Measurements from ENCODE around the gene DOCK1.

The DOCK1 gene

GRCh38 chr10:127082651-127083050, 177.4 kb downstream of the DOCK1 start:
- DNase-seq (ENCODE audit: low read depth, low spot score): no peak

GRCh38 chr10:127085957-127086356, 180.7 kb downstream of the DOCK1 start:
- no peak for DNase-seq (ENCODE audit: low read depth, low spot score)

- no peak for DNase-seq (ENCODE audit: low read depth, low spot score)
Observed at GRCh38 chr10:127088908-127089307, 183.7 kb downstream of the DOCK1 start.

- DNase-seq (ENCODE audit: low read depth, low spot score): no peak
Observed at GRCh38 chr10:127089446-127089845, 184.2 kb downstream of the DOCK1 start.

GRCh38 chr10:127090138-127090537, 184.9 kb downstream of the DOCK1 start:
- DNase-seq (ENCODE audit: low read depth, low spot score): no peak

- no peak for DNase-seq (ENCODE audit: low read depth, low spot score)
Observed at GRCh38 chr10:127091354-127091753, 186.1 kb downstream of the DOCK1 start.

GRCh38 chr10:127092916-127093315, 187.7 kb downstream of the DOCK1 start:
- DNase-seq (ENCODE audit: low read depth, low spot score): no peak

- DNase-seq (ENCODE audit: low read depth, low spot score): no peak
Observed at GRCh38 chr10:127094984-127095383, 189.8 kb downstream of the DOCK1 start.

- DNase-seq (ENCODE audit: low read depth, low spot score): no peak
Observed at GRCh38 chr10:127100983-127101615, 195.9 kb downstream of the DOCK1 start.

- no peak for DNase-seq (ENCODE audit: low read depth, low spot score)
Observed at GRCh38 chr10:127102176-127102575, 196.9 kb downstream of the DOCK1 start.

GRCh38 chr10:127115100-127115499, 209.9 kb downstream of the DOCK1 start:
- no peak for DNase-seq (ENCODE audit: low read depth, low spot score)

GRCh38 chr10:127117125-127117524, 211.9 kb downstream of the DOCK1 start:
- DNase-seq (ENCODE audit: low read depth, low spot score): no peak

GRCh38 chr10:127118034-127118433, 212.8 kb downstream of the DOCK1 start:
- DNase-seq (ENCODE audit: low read depth, low spot score): no peak

- DNase-seq (ENCODE audit: low read depth, low spot score): no peak
Observed at GRCh38 chr10:127119936-127120335, 214.7 kb downstream of the DOCK1 start.

GRCh38 chr10:127122831-127123230, 217.6 kb downstream of the DOCK1 start:
- DNase-seq (ENCODE audit: low read depth, low spot score): no peak

- DNase-seq (ENCODE audit: low read depth, low spot score): no peak
Observed at GRCh38 chr10:127123626-127124025, 218.4 kb downstream of the DOCK1 start.

- no peak for DNase-seq (ENCODE audit: low read depth, low spot score)
Observed at GRCh38 chr10:127125331-127125730, 220.1 kb downstream of the DOCK1 start.

GRCh38 chr10:127127822-127128221, 222.6 kb downstream of the DOCK1 start:
- no peak for DNase-seq (ENCODE audit: low read depth, low spot score)

- DNase-seq (ENCODE audit: low read depth, low spot score): no peak
Observed at GRCh38 chr10:127129104-127129503, 223.9 kb downstream of the DOCK1 start.

GRCh38 chr10:127132451-127132850, 227.2 kb downstream of the DOCK1 start:
- no peak for DNase-seq (ENCODE audit: low read depth, low spot score)

- DNase-seq (ENCODE audit: low read depth, low spot score): no peak
Observed at GRCh38 chr10:127133225-127133624, 228.0 kb downstream of the DOCK1 start.

- no peak for DNase-seq (ENCODE audit: low read depth, low spot score)
Observed at GRCh38 chr10:127133672-127134500, 228.7 kb downstream of the DOCK1 start.
